Upper lobe of left lung (tissue), 6 donors: Measurements from ENCODE around the gene HCFC1R1. TPM values are rescaled to one million over a fixed set of nuclear protein-coding genes. Genes with fewer than 3 reads are reported as not detected.

ENCODE experiments used
- ATAC-seq, 2 donors: fragments of 200-7000 bp; cut with Tn5 transposase; one replicate each; pipeline ENCODE4 v1.9.1; 2022; ENCODE audit warnings: mild to moderate bottlenecking in 2 of 2, moderate library complexity in 2 of 2; ENCODE audit not compliant: low FRiP score in 2 of 2
- DNase-seq, 2 donors: peaks; one replicate each; pipeline ENCODE4 v3.0.0-alpha.2; 2019 to 2020
- H3K27ac ChIP-seq, 4 donors: fragments of 200-600 bp; sonication (generic); one replicate each; pipeline ENCODE4 v1.5.1; 2016 to 2019
- H3K27me3 ChIP-seq, 4 donors: fragments of 200-600 bp; sonication (generic); one replicate each; pipeline ENCODE4 v1.5.1; 2017 to 2019
- H3K36me3 ChIP-seq, 4 donors: fragments of 200-600 bp; sonication (generic); one replicate each; pipeline ENCODE4 v1.5.1; 2016 to 2019
- H3K4me1 ChIP-seq, 4 donors: fragments of 200-600 bp; sonication (generic); one replicate each; pipeline ENCODE4 v1.5.1; 2018 to 2019
- H3K4me3 ChIP-seq, 4 donors: fragments of 200-600 bp; sonication (generic); one replicate each; pipeline ENCODE4 v1.5.1; 2017 to 2019; ENCODE audit warnings: mild to moderate bottlenecking in 2 of 4, moderate library complexity in 1 of 4
- H3K9me3 ChIP-seq, 4 donors: fragments of 200-600 bp; sonication (generic); one replicate each; pipeline ENCODE4 v1.5.1; 2018 to 2019
- CTCF ChIP-seq, 6 experiments: fragments of 450-650 bp in 4 of 6; fragments of 200-600 bp in 2 of 6; sonication (generic) in 2 of 6; IDR thresholded peaks; one replicate each; pipeline ENCODE4 v1.5.1; 2016 to 2019; ENCODE audit warnings: antibody characterized with exemption in 6 of 6
- EP300 ChIP-seq, 4 donors: sonication (generic); formaldehyde crosslinking; IDR thresholded peaks; one replicate each; pipeline ENCODE4 v1.5.1; 2017; ENCODE audit warnings: antibody characterized with exemption in 4 of 4, control low read depth in 2 of 4
- POLR2A ChIP-seq, 4 donors: fragments of 450-650 bp; IDR thresholded peaks; one replicate each; pipeline ENCODE4 v1.5.1; 2016 to 2017; ENCODE audit warnings: antibody characterized with exemption in 4 of 4, mild to moderate bottlenecking in 2 of 4
- POLR2AphosphoS5 ChIP-seq, 2 donors: sonication (generic); formaldehyde crosslinking; IDR thresholded peaks; one replicate each; pipeline ENCODE4 v1.5.1; 2017; ENCODE audit warnings: antibody characterized with exemption in 2 of 2
- WGBS, 2 donors: methylation state at CpG; one replicate each; pipeline ENCODE4 v1.1.5; 2017 to 2018; 5-methylcytosine and 5-hydroxymethylcytosine counted together
- total RNA-seq, 6 donors: library from RNA; depleted of rRNA in 4 of 6; stranded (reverse); fragments of >200 nt in 4 of 6; gene quantifications; one replicate each; pipeline versions ENCODE4 v1.1.0 to v1.2.1, GENCODE V29; 2016 to 2021
- donor health status: DM: no; HTN: no; CAD: no; lungs with moderate emphysema.
- donor health status: DM: no; HTN: yes; CAD: no; lungs with severe emphysema.

HCFC1R1 gene
- total RNA-seq, 6 donors from 2014 or later, result 28.3 to 85.1 (median 42.2) TPM

- no peak for TF ChIP-seq POLR2AphosphoS5 (IDR thresholded peaks at IDR 0.05)
- TF ChIP-seq POLR2A (IDR thresholded peaks at IDR 0.05), result no peak
- no peak for TF ChIP-seq CTCF (IDR thresholded peaks at IDR 0.05)
- no peak for TF ChIP-seq EP300 (IDR thresholded peaks at IDR 0.05)
- no peak overlapping the region for H3K27ac ChIP-seq
- WGBS, 2 donors, result 64 to 81% methylated on average over 5 to 9 of the region's 12 CpGs
- no peaks in the 10 kb centered on the region for H3K9me3 ChIP-seq
- DNase-seq (no peak), ATAC-seq (no peak)
- H3K4me1 ChIP-seq, result peaks cover 3 to 15% (median 8%) of the 10 kb centered on the region in 4 donors
- no peak overlapping the region for H3K4me3 ChIP-seq
- H3K27me3 ChIP-seq, result no peaks in the 10 kb centered on the region
- H3K36me3 ChIP-seq, result no peaks in the 10 kb centered on the region
These were observed 22.4 kb downstream of the HCFC1R1 start for GRCh38 chr16:3001316-3001715.

- 86% methylated on average over 4 of the region's 4 CpGs; no CpG with 5 or more reads in 1 of the 2 donors for WGBS, 2 donors
- no peak overlapping the region for H3K4me3 ChIP-seq
- H3K4me1 ChIP-seq, result peaks cover 3 to 11% (median 8%) of the 10 kb centered on the region in 4 donors
- H3K27me3 ChIP-seq, result no peaks in the 10 kb centered on the region
- no peak for TF ChIP-seq CTCF (IDR thresholded peaks at IDR 0.05)
- no peak for TF ChIP-seq EP300 (IDR thresholded peaks at IDR 0.05)
- no peak for TF ChIP-seq POLR2A (IDR thresholded peaks at IDR 0.05)
- TF ChIP-seq POLR2AphosphoS5 (IDR thresholded peaks at IDR 0.05), result no peak
- DNase-seq (no peak), ATAC-seq (no peak)
- no peak overlapping the region for H3K27ac ChIP-seq
- no peaks in the 10 kb centered on the region for H3K9me3 ChIP-seq
- H3K36me3 ChIP-seq, result no peaks in the 10 kb centered on the region
These were observed 23.2 kb downstream of the HCFC1R1 start for GRCh38 chr16:3000540-3000939.

- Histone ChIP-seq H3K4me3 (no peak overlapping the region), H3K36me3 (no peaks in the 10 kb centered on the region), H3K27me3 (no peaks in the 10 kb centered on the region), H3K9me3 (no peaks in the 10 kb centered on the region), H3K27ac (no peak overlapping the region), H3K4me1 (peaks cover 3 to 7% (median 6%) of the 10 kb centered on the region in 4 donors)
- TF ChIP-seq CTCF (IDR thresholded peaks at IDR 0.05), result no peak
- no peak for TF ChIP-seq POLR2A (IDR thresholded peaks at IDR 0.05)
- TF ChIP-seq POLR2AphosphoS5 (IDR thresholded peaks at IDR 0.05), result no peak
- TF ChIP-seq EP300 (IDR thresholded peaks at IDR 0.05), result no peak
- DNase-seq, result no peak
- 80 to 83% methylated on average over 5 to 6 of the region's 6 CpGs for WGBS, 2 donors
- ATAC-seq, result no peak
These were observed 23.8 kb downstream of the HCFC1R1 start for GRCh38 chr16:2999929-3000328.

- H3K36me3 ChIP-seq, result no peaks in the 10 kb centered on the region
- H3K4me1 ChIP-seq, result no peaks in the 10 kb centered on the region
- WGBS, 2 donors, result 80 to 81% methylated on average over 7 to 13 of the region's 13 CpGs
- H3K4me3 ChIP-seq, result no peak overlapping the region
- ATAC-seq, result no peak
- TF ChIP-seq CTCF (IDR thresholded peaks at IDR 0.05) (no peak), EP300 (IDR thresholded peaks at IDR 0.05) (no peak), POLR2AphosphoS5 (IDR thresholded peaks at IDR 0.05) (no peak), POLR2A (IDR thresholded peaks at IDR 0.05) (no peak)
- DNase-seq, result peak in 1 of 2 donors; percentile 54
- H3K27ac ChIP-seq, result no peak overlapping the region
- H3K27me3 ChIP-seq, result no peaks in the 10 kb centered on the region
- H3K9me3 ChIP-seq, result no peaks in the 10 kb centered on the region
These were observed 27.4 kb downstream of the HCFC1R1 start for GRCh38 chr16:2996298-2996697.

- Histone ChIP-seq H3K36me3 (no peaks in the 10 kb centered on the region), H3K27ac (no peak overlapping the region), H3K4me3 (no peak overlapping the region), H3K27me3 (no peaks in the 10 kb centered on the region), H3K9me3 (no peaks in the 10 kb centered on the region), H3K4me1 (peaks cover 0 to 7% (median 0%) of the 10 kb centered on the region in 4 donors)
- 78 to 83% methylated on average over 11 to 14 of the region's 14 CpGs for WGBS, 2 donors
- ATAC-seq (no peak), DNase-seq (peak in 1 of 2 donors; percentile 48)
- TF ChIP-seq POLR2AphosphoS5 (IDR thresholded peaks at IDR 0.05) (no peak), CTCF (IDR thresholded peaks at IDR 0.05) (no peak), POLR2A (IDR thresholded peaks at IDR 0.05) (no peak), EP300 (IDR thresholded peaks at IDR 0.05) (no peak)
These were observed 31.2 kb downstream of the HCFC1R1 start for GRCh38 chr16:2992383-2993081.
